ENCODE data around the gene ZC3H18.

ZC3H18 gene

GRCh38 chr16:88657371-88657770, 87.2 kb downstream of the ZC3H18 start:
- Histone ChIP-seq H2AFZ (ENCODE audit: low read depth) (no peak overlapping the region), H3K79me2 (ENCODE audit: insufficient read depth, low read depth) (peaks cover 10% of the 10 kb centered on the region; the same call in 1 of the 2 replicates), H4K20me1 (ENCODE audit: insufficient read depth) (no peaks in the 10 kb centered on the region), H3K4me3 (IDR thresholded peaks at IDR 0.05; ENCODE audit: insufficient read depth, low read depth, low read length) (no peak overlapping the region), H3K9ac (no peak overlapping the region), H3K4me1 (ENCODE audit: low read depth, poor library complexity, severe bottlenecking) (peaks cover 7% of the 10 kb centered on the region), H3K27me3 (ENCODE audit: insufficient read depth, low read depth) (no peaks in the 10 kb centered on the region), H3K36me3 (ENCODE audit: insufficient read depth) (no peaks in the 10 kb centered on the region), H3K4me2 (no peak overlapping the region), H3K27ac (no peak overlapping the region)
- TF ChIP-seq CTCF (conservative IDR thresholded peaks at IDR 0.05; ENCODE audit: low read depth, low read length): no peak

- peaks cover 6% of the 10 kb centered on the region for H3K4me1 ChIP-seq (ENCODE audit: low read depth, poor library complexity, severe bottlenecking)
- no peak overlapping the region for H3K4me2 ChIP-seq
- no peak for TF ChIP-seq CTCF (conservative IDR thresholded peaks at IDR 0.05; ENCODE audit: low read depth, low read length)
- H3K27ac ChIP-seq: no peak overlapping the region
- no peak overlapping the region for H3K9ac ChIP-seq
- H2AFZ ChIP-seq (ENCODE audit: low read depth): no peak overlapping the region
- no peaks in the 10 kb centered on the region for H3K27me3 ChIP-seq (ENCODE audit: insufficient read depth, low read depth)
- H3K36me3 ChIP-seq (ENCODE audit: insufficient read depth): no peaks in the 10 kb centered on the region
- H3K4me3 ChIP-seq (IDR thresholded peaks at IDR 0.05; ENCODE audit: insufficient read depth, low read depth, low read length): no peak overlapping the region
- peaks cover 10% of the 10 kb centered on the region; the same call in 1 of the 2 replicates for H3K79me2 ChIP-seq (ENCODE audit: insufficient read depth, low read depth)
- H4K20me1 ChIP-seq (ENCODE audit: insufficient read depth): no peaks in the 10 kb centered on the region
These were observed 88.5 kb downstream of the ZC3H18 start for GRCh38 chr16:88658714-88659113.

- H3K9ac ChIP-seq: no peak overlapping the region
- H4K20me1 ChIP-seq (ENCODE audit: insufficient read depth): no peaks in the 10 kb centered on the region
- no peak overlapping the region for H3K27ac ChIP-seq
- H3K79me2 ChIP-seq (ENCODE audit: insufficient read depth, low read depth): peaks cover 10% of the 10 kb centered on the region; the same call in 1 of the 2 replicates
- no peaks in the 10 kb centered on the region for H3K36me3 ChIP-seq (ENCODE audit: insufficient read depth)
- H3K4me3 ChIP-seq (IDR thresholded peaks at IDR 0.05; ENCODE audit: insufficient read depth, low read depth, low read length): no peak overlapping the region
- peaks cover 10% of the 10 kb centered on the region for H3K4me1 ChIP-seq (ENCODE audit: low read depth, poor library complexity, severe bottlenecking)
- TF ChIP-seq CTCF (conservative IDR thresholded peaks at IDR 0.05; ENCODE audit: low read depth, low read length): no peak
- H2AFZ ChIP-seq (ENCODE audit: low read depth): no peak overlapping the region
- no peaks in the 10 kb centered on the region for H3K27me3 ChIP-seq (ENCODE audit: insufficient read depth, low read depth)
- H3K4me2 ChIP-seq: no peak overlapping the region
These were observed 89.0 kb downstream of the ZC3H18 start for GRCh38 chr16:88659160-88659559.

GRCh38 chr16:88661468-88661867, 91.3 kb downstream of the ZC3H18 start:
- Histone ChIP-seq H4K20me1 (ENCODE audit: insufficient read depth) (no peaks in the 10 kb centered on the region), H2AFZ (ENCODE audit: low read depth) (no peak overlapping the region), H3K9ac (no peak overlapping the region), H3K4me3 (IDR thresholded peaks at IDR 0.05; ENCODE audit: insufficient read depth, low read depth, low read length) (no peak overlapping the region), H3K36me3 (ENCODE audit: insufficient read depth) (no peaks in the 10 kb centered on the region), H3K4me1 (ENCODE audit: low read depth, poor library complexity, severe bottlenecking) (peaks cover 11% of the 10 kb centered on the region), H3K27me3 (ENCODE audit: insufficient read depth, low read depth) (no peaks in the 10 kb centered on the region), H3K4me2 (no peak overlapping the region), H3K27ac (no peak overlapping the region), H3K79me2 (ENCODE audit: insufficient read depth, low read depth) (peaks cover 10% of the 10 kb centered on the region; the same call in 1 of the 2 replicates)
- no peak for TF ChIP-seq CTCF (conservative IDR thresholded peaks at IDR 0.05; ENCODE audit: low read depth, low read length)

Measured in KMS-11 (cell line).